HepG2 (cell line): ENCODE results near the gene PDLIM7. TPM values are rescaled to one million over a fixed set of nuclear protein-coding genes. Genes with fewer than 3 reads are reported as not detected.
A peak's percentile ranks its signal among the peaks of the same experiment; 100 is the strongest.

Experiments used
- BCL6 ChIP-seq: IDR thresholded peaks from 2 replicates; pipeline ENCODE4 v1.6.1; 2016; ENCODE audit warnings: missing genetic modification reagents, missing compliant biosample characterization
- FOXO1 ChIP-seq: sonication (generic); formaldehyde crosslinking; IDR thresholded peaks from 2 replicates; pipeline ENCODE4 v1.4.0; 2020; ENCODE audit warnings: missing genetic modification reagents
- GATAD2A ChIP-seq: IDR thresholded peaks from 2 replicates; pipeline ENCODE4 v1.6.1; 2016
- NR2F2 ChIP-seq: IDR thresholded peaks from 2 replicates; pipeline ENCODE4 v1.6.1; 2012; ENCODE audit warnings: low read depth, inconsistent platforms, borderline replicate concordance
- PHF5A ChIP-seq: IDR thresholded peaks from one replicate; pipeline ENCODE4 v1.6.1; 2018; ENCODE audit warnings: low read depth, missing genetic modification reagents; ENCODE audit not compliant: unreplicated experiment
- REPIN1 ChIP-seq: sonication (generic); formaldehyde crosslinking; IDR thresholded peaks from 2 replicates; pipeline ENCODE4 v1.8.0; 2022; ENCODE audit warnings: missing genetic modification reagents, low read depth, mild to moderate bottlenecking, borderline replicate concordance
- RFXANK ChIP-seq: IDR thresholded peaks from 2 replicates; pipeline ENCODE4 v1.6.1; 2016
- SOX5 ChIP-seq: IDR thresholded peaks from 2 replicates; pipeline ENCODE4 v1.6.1; 2016; ENCODE audit warnings: borderline replicate concordance
- TSC22D2 ChIP-seq: sonication (generic); formaldehyde crosslinking; IDR thresholded peaks from 2 replicates; pipeline ENCODE4 v1.5.1; 2020; ENCODE audit warnings: missing genetic modification reagents, mild to moderate bottlenecking, borderline replicate concordance
- YEATS4 ChIP-seq: sonication (generic); formaldehyde crosslinking; IDR thresholded peaks from 2 replicates; pipeline ENCODE4 v1.4.0; 2020; ENCODE audit warnings: missing genetic modification reagents, borderline replicate concordance
- ZNF354B ChIP-seq: sonication (generic); formaldehyde crosslinking; IDR thresholded peaks from 2 replicates; pipeline ENCODE4 v1.8.0; 2022; ENCODE audit warnings: mild to moderate bottlenecking, missing genetic modification reagents
- ZNF382 ChIP-seq: sonication (generic); formaldehyde crosslinking; IDR thresholded peaks from 2 replicates; pipeline ENCODE4 v1.5.0; 2020; ENCODE audit warnings: missing genetic modification reagents, mild to moderate bottlenecking, borderline replicate concordance
- ZSCAN5A ChIP-seq: sonication (generic); formaldehyde crosslinking; IDR thresholded peaks from 2 replicates; pipeline ENCODE4 v1.8.0; 2022; ENCODE audit warnings: mild to moderate bottlenecking, missing genetic modification reagents, borderline replicate concordance
- polyA plus RNA-seq, 8 experiments: library from polyadenylated mRNA; depleted of rRNA in 3 of 8; stranded (reverse) in 7 of 8; unstranded in 1 of 8; fragments of >200 nt; fragmentation: Illumina TruSeq in 4 of 8; extraction: Trizol in 4 of 8; gene quantifications; 2 replicates each; pipeline versions ENCODE4 v1.2.1 to v1.2.3, GENCODE V29; 2011 to 2016; ENCODE audit warnings: low read depth in 4 of 8, missing spikeins in 1 of 8, mixed read lengths in 1 of 8; ENCODE audit not compliant: insufficient read depth in 1 of 8
- total RNA-seq, 5 experiments: library from RNA; depleted of rRNA; stranded (reverse); fragments of >200 nt; fragmentation: Illumina TruSeq; extraction: Trizol; gene quantifications; 2 replicates each; pipeline ENCODE4 v1.2.3, GENCODE V29; 2016; ENCODE audit warnings: low read depth in 1 of 5
- TF ChIP-seq, protein P1 (sequence below): sonication (generic); formaldehyde crosslinking; IDR thresholded peaks from 2 replicates; pipeline ENCODE4 v1.5.0; 2020; ENCODE audit warnings: missing genetic modification reagents
- TF ChIP-seq, protein P2 (sequence below): sonication (generic); formaldehyde crosslinking; IDR thresholded peaks from 2 replicates; pipeline ENCODE4 v1.5.0; 2020; ENCODE audit warnings: missing genetic modification reagents, mild to moderate bottlenecking, borderline replicate concordance
- TF ChIP-seq, protein P3 (sequence below): sonication (generic); formaldehyde crosslinking; conservative IDR thresholded peaks from 2 replicates; pipeline ENCODE4 v1.5.0; 2020; ENCODE audit warnings: missing genetic modification reagents

PDLIM7 gene
- total and polyA plus RNA-seq, 2 of the 13 experiments (the other 11 are each of a cell fraction or from before 2014, with no cell fraction given) = 21.1 to 31.3 TPM

GRCh38 chr5:177434942-177435738 lies 62.3 kb downstream of the PDLIM7 start (continued):
- TF ChIP-seq REPIN1 (peak; percentile 38; the same call in 1 of the 2 replicates), PHF5A (CRISPR knock-in tag) (no peak), TSC22D2 (CRISPR knock-in tag) (no peak), ZSCAN5A (no peak), SOX5 (CRISPR knock-in tag) (0 out of 2 replicates have a peak, but pooled peaks have one; percentile 11), FOXO1 (no peak; the same call in 1 of the 2 replicates), BCL6 (CRISPR knock-in tag) (no peak), ZNF354B (no peak), YEATS4 (CRISPR knock-in tag) (no peak), RFXANK (CRISPR knock-in tag) (no peak), NR2F2 (no peak), ZNF382 (CRISPR knock-in tag) (no peak), GATAD2A (CRISPR knock-in tag) (peak; percentile 52)
- TF ChIP-seq, protein P1, sequence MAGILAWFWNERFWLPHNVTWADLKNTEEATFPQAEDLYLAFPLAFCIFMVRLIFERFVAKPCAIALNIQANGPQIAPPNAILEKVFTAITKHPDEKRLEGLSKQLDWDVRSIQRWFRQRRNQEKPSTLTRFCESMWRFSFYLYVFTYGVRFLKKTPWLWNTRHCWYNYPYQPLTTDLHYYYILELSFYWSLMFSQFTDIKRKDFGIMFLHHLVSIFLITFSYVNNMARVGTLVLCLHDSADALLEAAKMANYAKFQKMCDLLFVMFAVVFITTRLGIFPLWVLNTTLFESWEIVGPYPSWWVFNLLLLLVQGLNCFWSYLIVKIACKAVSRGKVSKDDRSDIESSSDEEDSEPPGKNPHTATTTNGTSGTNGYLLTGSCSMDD (CRISPR knock-in tag) = no peak
- TF ChIP-seq, protein P2, sequence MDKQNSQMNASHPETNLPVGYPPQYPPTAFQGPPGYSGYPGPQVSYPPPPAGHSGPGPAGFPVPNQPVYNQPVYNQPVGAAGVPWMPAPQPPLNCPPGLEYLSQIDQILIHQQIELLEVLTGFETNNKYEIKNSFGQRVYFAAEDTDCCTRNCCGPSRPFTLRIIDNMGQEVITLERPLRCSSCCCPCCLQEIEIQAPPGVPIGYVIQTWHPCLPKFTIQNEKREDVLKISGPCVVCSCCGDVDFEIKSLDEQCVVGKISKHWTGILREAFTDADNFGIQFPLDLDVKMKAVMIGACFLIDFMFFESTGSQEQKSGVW (CRISPR knock-in tag) = no peak
- TF ChIP-seq, protein P3, sequence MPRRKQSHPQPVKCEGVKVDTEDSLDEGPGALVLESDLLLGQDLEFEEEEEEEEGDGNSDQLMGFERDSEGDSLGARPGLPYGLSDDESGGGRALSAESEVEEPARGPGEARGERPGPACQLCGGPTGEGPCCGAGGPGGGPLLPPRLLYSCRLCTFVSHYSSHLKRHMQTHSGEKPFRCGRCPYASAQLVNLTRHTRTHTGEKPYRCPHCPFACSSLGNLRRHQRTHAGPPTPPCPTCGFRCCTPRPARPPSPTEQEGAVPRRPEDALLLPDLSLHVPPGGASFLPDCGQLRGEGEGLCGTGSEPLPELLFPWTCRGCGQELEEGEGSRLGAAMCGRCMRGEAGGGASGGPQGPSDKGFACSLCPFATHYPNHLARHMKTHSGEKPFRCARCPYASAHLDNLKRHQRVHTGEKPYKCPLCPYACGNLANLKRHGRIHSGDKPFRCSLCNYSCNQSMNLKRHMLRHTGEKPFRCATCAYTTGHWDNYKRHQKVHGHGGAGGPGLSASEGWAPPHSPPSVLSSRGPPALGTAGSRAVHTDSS (CRISPR knock-in tag) = no peak
